GM21737 (cell line): ENCODE data around the gene SOCS4.
"Not testable (repeated sequence)": the region's sequence is repeated elsewhere in the genome, so short reads cannot be mapped to it uniquely, and the experiment has no call there.

Source experiments
- ATAC-seq: cut with Tn5 transposase; IDR thresholded peaks from one replicate; pipeline ENCODE4 v1.9.1; 2021; ENCODE audit warnings: mild to moderate bottlenecking, moderate library complexity; ENCODE audit not compliant: unreplicated experiment

The SOCS4 gene, protein sequence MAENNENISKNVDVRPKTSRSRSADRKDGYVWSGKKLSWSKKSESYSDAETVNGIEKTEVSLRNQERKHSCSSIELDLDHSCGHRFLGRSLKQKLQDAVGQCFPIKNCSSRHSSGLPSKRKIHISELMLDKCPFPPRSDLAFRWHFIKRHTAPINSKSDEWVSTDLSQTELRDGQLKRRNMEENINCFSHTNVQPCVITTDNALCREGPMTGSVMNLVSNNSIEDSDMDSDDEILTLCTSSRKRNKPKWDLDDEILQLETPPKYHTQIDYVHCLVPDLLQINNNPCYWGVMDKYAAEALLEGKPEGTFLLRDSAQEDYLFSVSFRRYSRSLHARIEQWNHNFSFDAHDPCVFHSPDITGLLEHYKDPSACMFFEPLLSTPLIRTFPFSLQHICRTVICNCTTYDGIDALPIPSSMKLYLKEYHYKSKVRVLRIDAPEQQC

DNA sequence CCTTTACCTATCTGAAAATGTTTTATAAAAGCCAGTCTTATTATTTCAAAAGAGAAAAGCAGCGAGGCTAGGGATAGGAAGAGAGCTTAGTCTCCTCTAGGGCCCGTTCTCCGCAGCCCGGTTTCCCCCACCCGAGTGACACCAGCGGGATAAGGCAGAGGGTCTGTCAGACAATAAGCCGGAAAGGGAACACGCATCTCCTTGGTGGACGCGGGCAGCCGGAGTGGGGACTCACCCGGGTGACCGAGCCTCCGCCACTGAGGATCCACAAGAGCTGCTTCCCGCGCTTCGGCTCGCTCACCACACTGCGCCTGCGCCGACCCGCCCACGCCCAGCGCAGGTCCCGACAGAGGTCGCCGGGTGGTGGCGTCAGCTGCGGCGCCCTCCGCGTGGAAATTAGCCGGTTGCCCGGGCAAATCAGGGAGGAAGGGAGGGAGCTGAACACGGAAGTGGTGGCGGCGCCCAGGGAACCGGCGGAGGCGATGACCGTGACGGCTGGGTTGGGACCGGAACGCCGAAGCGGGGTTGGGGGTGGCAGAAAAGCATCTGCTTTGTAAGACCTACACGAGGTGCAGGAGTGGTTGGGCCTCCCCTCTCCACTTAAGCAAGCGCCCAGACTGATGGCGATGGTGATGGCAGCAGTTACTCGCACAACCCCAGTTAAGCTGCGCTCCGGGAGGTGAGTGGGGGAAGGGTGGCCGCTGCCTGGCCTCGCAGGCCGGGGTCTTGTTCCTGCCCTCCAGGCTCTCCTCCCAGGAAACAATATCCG lies at the start of gene SOCS4, which contains the start of gene WDHD1:
SOCS4 (plus strand) TSS at position 444 of the 769 bp plus-strand sequence. CDS start 15,806 bp downstream, outside the sequence.
WDHD1 (minus strand) TSS at position 307 of the 769 bp plus-strand sequence. CDS start 312 bp downstream, outside the sequence.
- ATAC-seq = peak; percentile 92

DNA sequence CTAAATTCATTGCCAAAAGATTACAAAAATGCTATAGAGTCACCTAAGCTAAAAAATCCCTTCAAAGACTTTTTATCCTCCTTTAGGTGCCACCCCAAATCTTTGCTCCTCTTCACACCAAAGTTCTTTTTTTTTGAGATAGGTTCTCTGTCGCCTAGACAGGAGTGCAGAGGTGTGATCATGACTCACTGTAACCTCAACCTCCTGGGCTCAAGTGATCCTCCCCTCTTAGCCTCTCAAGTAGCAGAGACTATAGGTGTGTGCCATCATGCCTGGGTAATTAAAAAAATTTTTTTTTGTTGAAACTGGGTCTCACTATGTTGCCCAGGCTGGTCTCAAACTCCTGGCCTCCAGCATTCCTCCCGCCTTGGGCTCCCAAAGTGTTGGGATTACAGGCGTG lies 48.0 kb upstream of the SOCS4 start:
- ATAC-seq = no peak

DNA sequence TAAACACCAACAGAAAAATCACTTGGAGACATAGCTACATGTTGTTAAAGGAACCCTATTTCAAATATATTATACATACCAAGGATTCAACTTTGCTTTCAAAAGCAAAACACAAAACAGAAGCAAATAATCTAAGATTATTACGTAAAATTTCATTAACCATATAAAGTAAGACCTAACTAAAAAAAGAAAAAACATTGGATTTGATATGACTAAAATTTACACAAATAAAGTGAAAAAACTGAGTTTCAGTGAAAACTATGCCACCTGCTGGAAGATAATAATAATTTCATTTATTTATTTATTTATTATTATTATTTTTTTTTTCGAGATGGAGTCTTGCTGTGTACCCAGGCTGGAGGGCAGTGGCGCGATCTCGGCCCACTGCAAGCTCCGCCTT lies 45.3 kb upstream of the SOCS4 start:
- no peak for ATAC-seq

DNA sequence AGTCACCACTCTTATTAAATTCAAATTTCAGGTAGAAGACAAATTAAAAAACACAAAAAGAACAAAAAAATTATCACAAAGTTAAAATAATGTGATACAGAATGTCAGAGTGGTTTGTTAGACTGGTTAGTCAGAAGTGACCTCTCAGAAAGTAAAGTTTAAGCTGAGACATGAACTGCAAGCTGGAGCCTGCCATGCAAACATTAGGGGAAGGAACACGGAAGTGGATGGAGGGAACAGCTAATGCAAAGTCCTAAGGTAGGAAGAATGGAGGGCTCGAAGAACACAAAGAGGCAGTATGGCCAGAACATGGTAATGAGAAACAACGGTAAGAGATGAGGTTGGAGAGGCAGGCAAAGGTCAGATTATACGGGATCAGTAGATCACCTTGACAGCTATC lies 41.9 kb upstream of the SOCS4 start:
- ATAC-seq = no peak

DNA sequence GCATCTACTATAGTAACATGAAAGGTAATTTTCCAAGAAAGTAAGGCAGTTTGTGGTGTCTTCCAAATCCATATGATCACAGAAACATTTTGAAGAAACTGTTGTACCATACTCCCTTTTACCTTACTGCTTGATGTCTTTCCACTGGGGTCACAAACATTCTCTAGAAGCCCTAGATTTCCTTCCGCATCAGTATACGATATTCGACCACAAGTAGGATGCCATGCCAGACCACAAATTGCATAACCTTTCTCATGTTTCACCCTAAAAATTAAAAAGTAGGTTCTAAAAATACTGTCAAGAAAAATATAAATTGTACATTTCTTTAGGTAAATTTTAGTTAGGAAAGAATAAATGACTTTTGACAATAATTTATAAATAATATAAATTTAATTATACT lies 26.7 kb upstream of the SOCS4 start:
- ATAC-seq = no peak

DNA sequence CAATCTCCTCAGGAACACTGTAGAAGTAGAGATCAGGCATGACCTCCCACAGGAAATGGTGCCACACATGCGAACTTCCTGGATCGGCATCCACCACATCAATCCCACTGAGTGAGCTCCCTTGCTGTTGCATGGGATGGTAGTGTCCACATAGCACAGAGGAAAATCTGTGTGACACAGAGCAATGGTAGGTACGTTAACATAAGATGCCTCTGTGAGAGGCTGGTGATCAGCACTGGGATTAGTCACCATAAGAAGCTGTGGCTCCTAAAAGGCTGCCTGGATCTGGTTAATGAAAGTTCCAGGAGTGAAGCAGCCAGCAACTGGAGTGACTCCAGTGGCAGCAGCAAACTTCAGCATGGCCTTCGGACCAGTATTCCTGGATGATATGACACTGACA lies 22.0 kb upstream of the SOCS4 start:
- no peak for ATAC-seq

DNA sequence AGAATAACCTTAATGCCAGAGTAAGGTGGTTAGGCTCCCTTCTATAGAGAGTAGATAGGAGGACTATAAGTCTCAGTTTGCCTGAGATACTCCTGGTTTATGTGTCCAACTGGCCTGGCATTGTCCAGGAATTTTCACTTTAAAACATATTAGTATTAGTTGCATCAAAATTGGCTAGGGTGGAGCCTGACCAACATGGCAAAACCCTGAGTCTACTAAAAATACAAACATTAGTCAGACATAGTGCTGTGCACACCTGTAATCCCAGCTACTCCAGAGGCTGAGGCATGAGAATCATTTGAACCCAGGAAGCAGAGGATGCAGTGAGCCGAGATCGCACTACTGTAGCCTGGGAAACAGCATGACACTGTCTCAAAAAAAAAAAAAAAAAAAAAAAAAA lies 12.0 kb upstream of the SOCS4 start:
- no peak for ATAC-seq

DNA sequence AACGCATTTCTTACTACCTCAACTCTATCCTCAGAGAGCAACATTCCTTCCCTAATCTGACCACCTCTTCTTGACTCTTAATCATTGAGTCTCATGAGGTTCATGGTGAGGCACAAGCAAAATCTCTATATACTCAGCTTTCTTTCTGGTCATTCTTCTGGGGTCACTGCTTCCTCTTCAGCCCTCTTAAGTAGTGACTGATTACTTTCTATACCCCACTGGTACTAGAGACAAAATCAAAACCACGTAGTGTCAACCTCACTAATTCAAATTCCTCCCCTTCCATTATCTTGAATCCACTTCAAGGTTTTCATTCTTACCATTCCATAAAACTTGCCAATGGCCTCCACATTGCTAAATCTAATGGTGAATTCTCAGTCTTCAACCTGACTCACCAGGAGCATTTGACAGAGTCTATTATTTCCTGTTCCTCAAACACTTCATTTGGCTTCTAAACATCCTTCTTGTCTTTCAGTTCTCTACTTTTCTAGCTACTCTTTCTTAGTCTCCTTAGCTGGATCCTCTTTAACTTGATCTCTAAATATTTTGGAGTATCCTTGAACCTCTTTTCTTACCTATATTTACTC lies 7.0 kb upstream of the SOCS4 start:
- no peak for ATAC-seq

DNA sequence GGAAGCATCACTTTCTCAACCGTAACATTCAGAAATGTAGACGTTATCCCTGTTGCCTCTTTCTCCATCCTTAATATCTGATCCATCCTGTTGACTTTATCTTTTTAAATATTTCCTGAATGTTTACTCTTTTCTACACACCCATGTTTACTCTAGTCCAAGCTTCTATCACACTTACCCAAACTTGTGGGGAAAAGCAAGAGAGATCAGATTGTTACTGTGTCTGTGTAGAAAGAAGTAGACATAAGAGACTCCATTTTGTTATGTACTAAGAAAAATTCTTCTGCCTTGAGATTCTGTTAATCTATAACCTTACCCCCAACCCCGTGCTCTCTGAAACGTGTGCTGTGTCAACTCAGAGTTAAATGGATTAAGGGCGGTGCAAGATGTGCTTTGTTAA lies 2.7 kb upstream of the SOCS4 start:
- ATAC-seq = not testable (repeated sequence)

DNA sequence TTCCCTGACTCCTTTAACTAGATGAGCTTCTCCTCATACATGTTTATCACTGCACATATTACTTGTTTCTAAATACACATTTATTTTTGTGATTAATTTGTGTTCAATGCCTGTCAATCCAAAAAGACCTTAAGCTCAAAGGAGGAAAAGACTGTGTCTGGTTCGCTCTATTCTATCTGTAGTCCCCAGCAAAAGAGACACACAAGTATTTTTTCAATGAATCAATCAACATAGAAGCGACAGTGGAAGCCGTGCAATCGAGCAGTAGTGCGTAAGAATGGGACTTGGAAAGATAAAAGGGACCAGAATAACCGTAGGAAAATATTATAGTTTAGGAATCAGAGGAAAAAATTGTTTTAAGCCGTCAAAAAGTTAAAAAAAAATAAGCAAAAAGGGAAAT lies 1.1 kb upstream of the SOCS4 start:
- no peak for ATAC-seq

DNA sequence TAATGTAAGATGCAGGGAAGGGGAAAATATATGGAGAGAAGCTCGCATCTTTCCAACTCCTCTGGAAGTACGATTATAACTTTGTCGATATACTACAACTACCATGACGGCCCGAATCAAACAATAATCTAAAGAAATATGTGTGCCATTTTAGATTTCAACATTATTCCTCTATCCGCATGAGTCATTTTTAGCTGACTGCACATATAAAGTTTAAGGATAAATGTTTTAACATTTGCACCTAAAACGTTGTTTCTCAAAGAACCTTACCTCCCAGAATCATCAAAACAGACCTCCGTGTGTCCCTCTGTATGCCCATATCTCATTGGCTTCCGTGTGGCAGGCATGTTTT lies 619 bp upstream of the SOCS4 start:
- no peak for ATAC-seq

DNA sequence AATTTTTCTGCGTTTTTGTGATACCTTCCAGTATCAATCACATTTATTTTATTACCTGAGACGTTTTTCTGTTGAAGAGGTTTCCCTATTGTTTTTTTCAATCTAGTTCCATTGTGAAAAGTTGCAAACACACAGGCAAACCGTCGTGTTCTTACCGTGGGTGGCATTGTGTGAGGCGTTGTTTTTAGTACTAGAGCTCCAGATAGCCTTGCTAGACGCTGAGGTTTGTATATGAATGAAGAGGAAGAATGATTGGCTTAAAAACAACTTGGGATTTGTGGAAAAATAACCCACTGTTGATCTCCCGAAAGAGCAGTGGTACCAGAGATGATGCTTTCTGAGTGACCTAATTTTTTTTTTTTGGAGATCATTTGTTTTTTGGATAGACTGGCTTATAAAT lies 1.0 kb downstream of the SOCS4 start:
- ATAC-seq = no peak

DNA sequence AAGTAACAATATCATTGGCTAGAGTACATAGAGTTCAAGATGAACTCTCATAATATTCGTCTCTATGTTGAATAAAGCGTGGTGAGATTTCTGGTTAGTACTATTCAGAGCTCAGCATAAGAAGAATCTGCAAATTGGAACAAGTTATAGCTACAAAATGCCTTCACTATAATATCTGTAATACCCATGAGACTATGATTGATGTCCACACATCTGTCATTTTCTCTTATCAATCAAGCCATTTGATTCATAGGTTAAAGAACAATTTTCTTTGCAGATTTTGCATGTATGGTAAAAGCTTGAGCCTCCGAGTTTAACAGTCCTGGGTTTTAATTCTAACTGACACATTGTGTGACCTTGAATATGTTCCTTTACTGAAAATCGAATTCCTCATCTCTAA lies 1.4 kb downstream of the SOCS4 start:
- no peak for ATAC-seq

DNA sequence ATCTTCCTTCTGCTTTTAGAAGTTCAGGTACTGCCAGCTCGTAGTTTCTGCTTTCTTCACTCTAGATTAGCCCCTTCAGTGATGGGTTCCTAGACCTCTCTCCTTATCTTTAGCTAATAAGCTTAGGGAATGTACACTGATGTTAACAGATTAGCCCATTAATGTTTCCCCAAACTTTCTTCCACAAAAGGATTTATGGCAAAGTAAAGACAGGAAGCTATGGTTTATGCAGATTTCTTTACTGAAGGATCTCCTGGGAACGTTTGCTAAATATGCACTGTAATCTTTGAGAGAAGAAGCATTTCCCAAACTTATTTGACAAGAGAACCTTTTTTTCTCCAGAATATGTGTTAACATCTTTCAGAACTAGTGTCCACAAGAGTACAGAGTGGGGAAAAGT lies 4.2 kb downstream of the SOCS4 start:
- no peak for ATAC-seq

DNA sequence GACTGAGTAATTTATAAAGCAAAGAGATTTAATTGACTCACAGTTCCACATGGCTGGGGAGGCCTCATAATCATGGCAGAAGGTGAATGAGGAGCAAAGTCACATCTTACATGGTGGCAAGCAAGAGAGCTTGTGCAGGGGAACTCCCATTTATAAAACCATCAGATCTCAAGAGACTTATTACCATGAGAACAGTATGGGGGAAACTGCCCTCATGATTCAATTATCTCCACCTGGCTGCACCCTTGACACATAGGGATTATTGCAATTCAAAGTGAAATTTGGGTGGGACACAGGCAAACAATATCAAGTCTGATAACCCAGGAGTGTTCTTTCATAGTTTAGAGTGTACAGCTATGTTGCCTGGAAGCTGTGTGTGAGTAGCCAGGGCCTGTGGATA lies 11.0 kb downstream of the SOCS4 start:
- not testable (repeated sequence) for ATAC-seq

DNA sequence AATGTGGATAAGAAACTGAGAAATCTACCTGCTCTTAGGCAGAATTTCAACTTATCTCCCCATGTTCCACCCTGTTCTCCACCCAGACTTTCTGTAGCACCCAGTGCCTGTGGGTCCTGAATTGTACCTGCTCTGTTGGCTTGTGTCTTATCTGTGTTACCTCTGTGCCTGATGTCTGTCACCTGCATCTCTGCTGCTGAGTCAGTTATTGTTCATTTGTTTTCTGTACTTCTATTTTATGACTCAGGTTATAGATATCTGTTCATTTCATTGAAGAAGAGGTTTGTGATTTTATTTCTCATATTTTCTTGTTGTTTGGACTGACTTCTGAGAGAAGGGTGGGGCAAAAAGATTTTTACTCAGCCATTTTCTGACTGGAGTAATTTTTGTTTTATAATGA lies 11.7 kb downstream of the SOCS4 start:
- no peak for ATAC-seq

DNA sequence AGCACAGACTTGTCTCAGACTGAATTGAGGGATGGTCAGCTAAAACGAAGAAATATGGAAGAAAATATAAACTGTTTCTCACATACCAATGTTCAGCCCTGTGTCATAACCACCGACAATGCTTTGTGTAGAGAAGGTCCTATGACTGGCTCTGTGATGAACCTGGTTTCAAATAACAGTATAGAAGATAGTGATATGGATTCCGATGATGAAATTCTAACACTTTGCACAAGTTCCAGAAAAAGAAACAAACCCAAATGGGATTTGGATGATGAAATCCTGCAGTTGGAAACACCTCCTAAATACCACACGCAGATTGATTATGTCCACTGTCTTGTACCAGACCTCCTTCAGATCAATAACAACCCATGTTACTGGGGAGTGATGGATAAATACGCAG lies 16.5 kb downstream of the SOCS4 start:
- ATAC-seq = no peak

DNA sequence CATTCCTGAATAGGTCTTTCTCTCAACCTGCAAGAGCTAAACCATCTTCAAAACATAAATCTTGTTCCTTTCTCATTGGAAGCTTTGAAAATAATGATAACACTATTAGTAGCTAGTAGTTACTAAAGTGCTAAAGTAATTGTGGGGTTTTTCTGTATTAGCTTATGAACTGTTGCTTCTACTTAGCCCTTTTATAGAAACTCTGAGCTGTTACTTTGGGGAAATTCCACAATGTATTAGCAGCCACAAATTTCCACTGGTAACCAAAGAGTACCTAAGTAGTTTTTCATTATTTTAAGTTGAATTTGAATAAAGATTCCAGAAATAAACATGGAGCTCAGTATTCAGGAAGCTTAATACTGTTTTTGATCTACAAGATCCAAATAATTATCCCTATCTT lies 18.1 kb downstream of the SOCS4 start:
- ATAC-seq = no peak

DNA sequence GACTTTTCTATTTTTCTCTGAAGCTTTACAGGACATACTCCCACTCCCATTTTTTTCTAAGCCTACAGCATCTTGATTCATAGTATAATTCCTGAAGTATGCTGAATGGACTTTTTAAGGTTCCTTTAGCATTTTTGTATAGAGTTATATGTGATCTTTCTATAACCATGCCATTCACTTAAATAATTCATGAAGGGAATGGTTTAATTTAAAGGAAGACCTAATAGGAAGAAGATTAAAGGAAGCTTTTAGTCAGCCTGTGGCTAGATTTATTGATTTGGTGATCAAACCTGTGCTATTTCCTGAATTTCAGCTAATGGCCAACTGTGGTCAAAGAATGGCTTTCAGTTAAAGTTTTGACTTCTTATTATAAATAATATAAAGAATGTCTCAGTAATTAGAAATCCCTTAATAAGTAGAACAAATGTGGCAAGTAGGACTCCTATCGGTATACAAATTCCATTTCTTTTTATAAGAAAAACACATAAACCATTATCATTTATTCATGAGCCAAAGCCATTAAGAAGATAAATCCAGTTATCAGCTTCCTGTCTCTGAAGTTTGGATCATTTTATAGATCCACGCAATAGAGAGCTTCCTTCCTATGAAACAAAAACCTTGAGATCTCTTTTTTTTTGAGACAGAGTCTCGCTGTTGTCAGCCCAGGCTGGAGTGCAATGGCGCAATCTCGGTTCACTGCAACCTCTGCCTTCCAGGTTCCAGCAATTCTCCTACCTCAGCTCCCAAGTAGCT lies 20.4 kb downstream of the SOCS4 start:
- ATAC-seq = no peak

DNA sequence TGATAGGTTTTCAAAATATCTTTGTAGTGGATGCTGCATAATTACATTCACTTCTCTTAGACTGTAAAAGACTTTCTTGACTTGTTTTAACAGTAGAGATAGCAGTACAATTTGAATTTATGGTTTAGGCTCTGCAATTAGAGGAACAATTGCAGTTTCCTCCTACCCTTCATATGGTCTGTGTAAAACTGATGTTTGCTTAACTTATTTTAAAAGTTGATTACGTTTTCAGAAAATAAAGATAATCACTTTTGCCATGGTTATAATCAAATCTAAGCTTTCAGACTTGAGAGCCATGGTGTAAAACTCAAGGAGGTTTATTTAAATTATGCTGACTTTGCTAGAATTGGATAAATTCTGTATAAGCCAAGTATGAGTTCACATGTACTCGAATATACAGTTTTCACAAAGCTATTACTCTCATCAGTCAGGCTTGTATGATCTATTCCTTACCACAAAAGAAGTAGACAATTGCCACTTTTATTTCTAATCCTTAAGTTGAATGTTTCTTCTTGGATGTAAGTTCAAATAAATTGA lies 21.9 kb downstream of the SOCS4 start:
- no peak for ATAC-seq

DNA sequence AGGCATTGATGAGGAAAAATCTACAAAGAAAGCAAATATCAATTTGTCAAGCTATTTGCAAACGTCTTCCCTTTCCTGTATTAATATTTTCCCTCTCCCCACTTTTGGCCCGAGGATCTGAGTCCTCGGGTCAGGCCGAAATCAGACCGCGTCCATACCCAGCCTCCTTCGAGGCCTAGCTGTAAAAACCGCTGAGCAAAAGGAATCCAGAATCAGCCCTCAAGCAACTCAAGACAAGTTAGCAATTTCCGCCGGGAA lies 24.1 kb downstream of the SOCS4 start:
- no peak for ATAC-seq
